HepG2 (cell line): Measurements from ENCODE around the gene ABCA4. TPM values are rescaled to one million over a fixed set of nuclear protein-coding genes. Genes with fewer than 3 reads are reported as not detected.

Source experiments
- ATRX ChIP-seq: sonication (generic); formaldehyde crosslinking; IDR thresholded peaks from 2 replicates; pipeline ENCODE4 v1.4.0; 2020; ENCODE audit warnings: missing genetic modification reagents, borderline replicate concordance
- CCDC6 ChIP-seq: sonication (generic); formaldehyde crosslinking; IDR thresholded peaks from 2 replicates; pipeline ENCODE4 v1.8.1; 2022; ENCODE audit warnings: mild to moderate bottlenecking, missing genetic modification reagents, moderate library complexity
- EP300 ChIP-seq, 3 experiments: sonication (generic) in 1 of 3; formaldehyde crosslinking in 1 of 3; IDR thresholded peaks; 2 replicates each; pipeline versions ENCODE4 v1.5.1 to v1.6.1; 2011 to 2020; ENCODE audit warnings: low read depth in 2 of 3, low read length in 2 of 3, borderline replicate concordance in 1 of 3, improper control_type of control experiment in 1 of 3, mild to moderate bottlenecking in 1 of 3, missing genetic modification reagents in 1 of 3, moderate library complexity in 1 of 3
- HOXA7 ChIP-seq: sonication (generic); formaldehyde crosslinking; IDR thresholded peaks from 2 replicates; pipeline ENCODE4 v1.8.1; 2022; ENCODE audit warnings: mild to moderate bottlenecking, missing genetic modification reagents, moderate library complexity
- KAT8 ChIP-seq: IDR thresholded peaks from 2 replicates; pipeline ENCODE4 v1.6.1; 2016; ENCODE audit warnings: missing genetic modification reagents, missing compliant biosample characterization
- TOPORS ChIP-seq: sonication (generic); formaldehyde crosslinking; IDR thresholded peaks from 2 replicates; pipeline ENCODE4 v1.8.0; 2023; ENCODE audit warnings: mild to moderate bottlenecking, missing genetic modification reagents
- TRIM24 ChIP-seq: sonication (generic); formaldehyde crosslinking; IDR thresholded peaks from 2 replicates; pipeline ENCODE4 v1.8.0; 2022; ENCODE audit warnings: mild to moderate bottlenecking, missing genetic modification reagents
- ZC3H4 ChIP-seq: sonication (generic); formaldehyde crosslinking; IDR thresholded peaks from 2 replicates; pipeline ENCODE4 v1.4.0; 2020; ENCODE audit warnings: missing genetic modification reagents, borderline replicate concordance
- ZNF317 ChIP-seq: sonication (generic); formaldehyde crosslinking; IDR thresholded peaks from 2 replicates; pipeline ENCODE4 v1.5.0; 2020; ENCODE audit warnings: mild to moderate bottlenecking, missing genetic modification reagents
- ZNF329 ChIP-seq: sonication (generic); formaldehyde crosslinking; IDR thresholded peaks from 2 replicates; pipeline ENCODE4 v1.9.0; 2021; ENCODE audit warnings: low read depth, mild to moderate bottlenecking, missing genetic modification reagents
- ZNF646 ChIP-seq: sonication (generic); formaldehyde crosslinking; IDR thresholded peaks from 2 replicates; pipeline ENCODE4 v1.9.0; 2021; ENCODE audit warnings: mild to moderate bottlenecking, missing genetic modification reagents
- ZNF710 ChIP-seq: sonication (generic); formaldehyde crosslinking; IDR thresholded peaks from 2 replicates; pipeline ENCODE4 v1.5.0; 2020; ENCODE audit warnings: mild to moderate bottlenecking, missing genetic modification reagents, borderline replicate concordance
- ZSCAN12 ChIP-seq: sonication (generic); formaldehyde crosslinking; IDR thresholded peaks from 2 replicates; pipeline ENCODE4 v1.9.0; 2021; ENCODE audit warnings: mild to moderate bottlenecking, missing genetic modification reagents
- polyA plus RNA-seq, 8 experiments: library from polyadenylated mRNA; depleted of rRNA in 3 of 8; stranded (reverse) in 7 of 8; unstranded in 1 of 8; fragments of >200 nt; fragmentation: Illumina TruSeq in 4 of 8; extraction: Trizol in 4 of 8; gene quantifications; 2 replicates each; pipeline versions ENCODE4 v1.2.1 to v1.2.3, GENCODE V29; 2011 to 2016; ENCODE audit warnings: low read depth in 4 of 8, missing spikeins in 1 of 8, mixed read lengths in 1 of 8; ENCODE audit not compliant: insufficient read depth in 1 of 8
- total RNA-seq, 5 experiments: library from RNA; depleted of rRNA; stranded (reverse); fragments of >200 nt; fragmentation: Illumina TruSeq; extraction: Trizol; gene quantifications; 2 replicates each; pipeline ENCODE4 v1.2.3, GENCODE V29; 2016; ENCODE audit warnings: low read depth in 1 of 5
- TF ChIP-seq, protein P1 (sequence below): sonication (generic); formaldehyde crosslinking; IDR thresholded peaks from 2 replicates; pipeline ENCODE4 v1.5.1; 2020; ENCODE audit warnings: mild to moderate bottlenecking, missing genetic modification reagents, moderate library complexity
- TF ChIP-seq, protein P2 (sequence below): sonication (generic); formaldehyde crosslinking; IDR thresholded peaks from 2 replicates; pipeline ENCODE4 v1.4.0; 2020; ENCODE audit warnings: missing genetic modification reagents, low read depth, mild to moderate bottlenecking, borderline replicate concordance

The ABCA4 gene
- total and polyA plus RNA-seq, 2 of the 13 experiments (the other 11 are each of a cell fraction or from before 2014, with no cell fraction given), result 0.24 to 0.67 TPM

DNA sequence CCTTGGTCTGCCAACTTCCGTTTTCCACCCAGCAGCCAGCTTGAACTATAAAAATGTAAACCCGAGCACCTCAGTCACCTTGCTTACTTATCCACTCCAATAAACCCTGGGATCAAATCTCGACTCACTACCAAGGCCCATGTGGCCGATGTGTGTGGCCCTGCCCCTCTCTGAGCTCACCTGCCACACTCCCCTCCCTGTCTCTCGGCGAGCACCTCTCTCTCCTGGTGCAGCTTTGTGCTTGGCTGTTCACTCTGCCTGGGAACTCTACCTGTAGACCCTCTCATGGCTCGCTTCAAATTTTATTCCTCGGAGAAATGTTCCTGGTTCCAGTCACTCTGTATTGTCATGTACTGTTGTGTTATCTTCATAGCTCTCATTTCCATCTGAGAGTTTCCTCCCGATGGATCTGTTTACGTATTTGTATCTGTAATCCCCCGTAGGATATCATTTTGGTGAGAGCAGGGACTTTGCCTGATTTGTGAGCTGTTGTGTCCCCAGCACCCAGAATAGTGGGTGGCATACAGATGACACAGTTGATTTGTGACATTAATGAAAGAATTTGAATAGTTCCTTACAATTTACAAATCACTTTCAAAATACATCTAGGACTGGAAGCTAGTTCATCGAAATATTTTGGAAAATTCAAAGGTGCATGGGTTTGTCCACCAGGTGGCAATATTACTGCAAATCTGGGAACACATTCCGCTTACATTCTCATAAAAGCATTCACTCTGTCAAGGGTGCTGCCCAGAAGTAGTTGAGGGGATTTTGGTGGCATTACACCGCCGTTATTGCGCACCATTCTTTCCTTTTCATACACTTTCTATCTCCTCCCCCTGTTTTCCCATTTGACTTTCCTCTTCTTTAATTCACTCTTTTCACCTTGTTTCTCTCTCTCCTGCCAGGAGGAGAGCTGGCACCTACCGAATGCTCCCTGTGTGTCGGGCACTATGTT lies 95.3 kb downstream of the ABCA4 start (continued):
- TF ChIP-seq, protein P1, sequence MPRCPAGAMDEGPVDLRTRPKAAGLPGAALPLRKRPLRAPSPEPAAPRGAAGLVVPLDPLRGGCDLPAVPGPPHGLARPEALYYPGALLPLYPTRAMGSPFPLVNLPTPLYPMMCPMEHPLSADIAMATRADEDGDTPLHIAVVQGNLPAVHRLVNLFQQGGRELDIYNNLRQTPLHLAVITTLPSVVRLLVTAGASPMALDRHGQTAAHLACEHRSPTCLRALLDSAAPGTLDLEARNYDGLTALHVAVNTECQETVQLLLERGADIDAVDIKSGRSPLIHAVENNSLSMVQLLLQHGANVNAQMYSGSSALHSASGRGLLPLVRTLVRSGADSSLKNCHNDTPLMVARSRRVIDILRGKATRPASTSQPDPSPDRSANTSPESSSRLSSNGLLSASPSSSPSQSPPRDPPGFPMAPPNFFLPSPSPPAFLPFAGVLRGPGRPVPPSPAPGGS (CRISPR knock-in tag), result no peak
- TF ChIP-seq ZNF317, result 0 out of 2 replicates have a peak, but pooled peaks have one; percentile 34
- TF ChIP-seq TRIM24, result no peak
- no peak for TF ChIP-seq ZSCAN12
- no peak for TF ChIP-seq ZC3H4 (CRISPR knock-in tag)
- no peak for TF ChIP-seq ZNF646
- TF ChIP-seq TOPORS, result no peak
- TF ChIP-seq ZNF329 (CRISPR knock-in tag), result no peak
- no peak for TF ChIP-seq ZNF710
- no peak for TF ChIP-seq KAT8 (CRISPR knock-in tag)
- TF ChIP-seq, protein P2, sequence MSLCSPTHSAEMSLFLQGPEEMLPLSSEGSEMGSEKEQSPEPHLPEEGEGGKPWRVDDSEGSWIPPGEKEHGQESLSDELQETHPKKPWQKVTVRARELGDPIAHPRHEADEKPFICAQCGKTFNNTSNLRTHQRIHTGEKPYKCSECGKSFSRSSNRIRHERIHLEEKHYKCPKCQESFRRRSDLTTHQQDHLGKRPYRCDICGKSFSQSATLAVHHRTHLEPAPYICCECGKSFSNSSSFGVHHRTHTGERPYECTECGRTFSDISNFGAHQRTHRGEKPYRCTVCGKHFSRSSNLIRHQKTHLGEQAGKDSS (CRISPR knock-in tag), result no peak
- TF ChIP-seq ATRX (CRISPR knock-in tag), result no peak
- no peak for TF ChIP-seq CCDC6 (CRISPR knock-in tag)
- TF ChIP-seq EP300 (IDR thresholded peaks at IDR 0.05; ENCODE audit: low read depth in 2 of 2, low read length in 2 of 2), result no peak
- TF ChIP-seq EP300 (CRISPR knock-in tag; IDR thresholded peaks at IDR 0.05; ENCODE audit: borderline replicate concordance), result no peak
- TF ChIP-seq HOXA7 (CRISPR knock-in tag), result no peak
